GM12878 (cell line): ENCODE results near the gene C20orf202. TPM values are rescaled to one million over a fixed set of nuclear protein-coding genes. Genes with fewer than 3 reads are reported as not detected.

Experiments used
- ATAC-seq: fragments of 200-7000 bp; cut with Tn5 transposase; 3 replicates; pipeline ENCODE4 v1.9.1; 2020; ENCODE audit warnings: mild to moderate bottlenecking, moderate library complexity
- BruUV-seq: library from RNA; stranded (reverse); fragments of 400-500 nt; replicated peaks from 2 replicates; lab custom pipeline; 2021; lab: Mats Ljungman, UMichigan
- CTCF ChIA-PET: fragments of 300-600 bp; sonication (Branson Sonifier 250); formaldehyde crosslinking; extraction: SDS; loops from one replicate; lab custom pipeline; 2021; ENCODE audit warnings: inconsistent platforms; lab: Yijun Ruan, JAX
- POLR2A ChIA-PET: fragments of 350-600 bp; formaldehyde crosslinking; extraction: SDS; loops from one replicate; lab custom pipeline; 2021; ENCODE audit warnings: inconsistent platforms; lab: Charles Lee
- RAD21 ChIA-PET: fragments of 300-600 bp; sonication (Branson Sonifier 250); formaldehyde crosslinking; loops from one replicate; lab custom pipeline; 2023; ENCODE audit warnings: antibody characterized with exemption; ENCODE audit not compliant: unreplicated experiment; lab: Charles Lee
- SMC1A ChIA-PET: fragments of 300-600 bp; sonication (Branson Sonifier 250); formaldehyde crosslinking; loops from one replicate; lab custom pipeline; 2023; ENCODE audit not compliant: unreplicated experiment, uncharacterized antibody; lab: Charles Lee
- DNase-seq: peaks from one replicate; pipeline ENCODE4 v3.0.0-alpha.2; 2011; ENCODE audit warnings: low read depth, low spot score
- FAIRE-seq: peaks from 3 replicates; lab custom pipeline; 2011; peaks lifted over from hg19 to GRCh38; lab: Jason Lieb, UNC
- H2AFZ ChIP-seq: 2 replicates; pipeline ENCODE4 v1.6.0; 2011; ENCODE audit warnings: low read depth, low read length, control low read depth; ENCODE audit not compliant: control insufficient read depth
- H3K27ac ChIP-seq: 2 replicates; pipeline ENCODE4 v1.5.1; 2011; ENCODE audit warnings: control low read depth; ENCODE audit not compliant: control insufficient read depth, insufficient read depth
- H3K27me3 ChIP-seq, 2 experiments: replicated peaks in 1 of 2; 2 replicates each; pipeline versions ENCODE4 v1.6.0 to v1.6.1; 2011; ENCODE audit warnings: low read length in 1 of 2; ENCODE audit not compliant: control insufficient read depth in 2 of 2, insufficient read depth in 2 of 2
- H3K36me3 ChIP-seq, 2 experiments: 2 replicates each; pipeline ENCODE4 v1.5.1; 2011; ENCODE audit warnings: low read length in 1 of 2; ENCODE audit not compliant: control insufficient read depth in 2 of 2, insufficient read depth in 2 of 2
- H3K4me1 ChIP-seq: 2 replicates; pipeline ENCODE4 v1.6.1; 2011; ENCODE audit warnings: mild to moderate bottlenecking, low read length, moderate library complexity, mixed read lengths; ENCODE audit not compliant: control insufficient read depth, insufficient read depth
- H3K4me2 ChIP-seq: 2 replicates; pipeline ENCODE4 v1.6.0; 2011; ENCODE audit warnings: control low read depth; ENCODE audit not compliant: control insufficient read depth, insufficient read depth
- H3K4me3 ChIP-seq: fragments of 200-600 bp; sonication (generic); 2 replicates; pipeline ENCODE4 v1.5.1; 2016
- H3K79me2 ChIP-seq: 2 replicates; pipeline ENCODE4 v1.6.0; 2011; ENCODE audit warnings: low read length; ENCODE audit not compliant: control insufficient read depth, insufficient read depth
- H3K9ac ChIP-seq: 2 replicates; pipeline ENCODE4 v1.8.0; 2011; ENCODE audit warnings: low read length, control low read depth, mixed read lengths; ENCODE audit not compliant: control insufficient read depth, insufficient read depth
- H3K9me3 ChIP-seq: replicated peaks from 3 replicates; pipeline ENCODE4 v1.5.1; 2011; ENCODE audit warnings: mild to moderate bottlenecking, low read length; ENCODE audit not compliant: control insufficient read depth, insufficient read depth
- H4K20me1 ChIP-seq: 2 replicates; pipeline ENCODE4 v1.6.0; 2011; ENCODE audit not compliant: control insufficient read depth, insufficient read depth
- ATF7 ChIP-seq: fragments of 450-650 bp; IDR thresholded peaks from 2 replicates; pipeline ENCODE4 v1.6.1; 2016; ENCODE audit warnings: low read depth, mild to moderate bottlenecking
- BMI1 ChIP-seq: fragments of 450-650 bp; IDR thresholded peaks from 2 replicates; pipeline ENCODE4 v1.6.1; 2016; ENCODE audit warnings: mild to moderate bottlenecking, moderate library complexity, borderline replicate concordance
- EED ChIP-seq: sonication (generic); IDR thresholded peaks from 2 replicates; pipeline ENCODE4 v1.6.1; 2016; ENCODE audit warnings: antibody characterized with exemption, low read depth
- KDM1A ChIP-seq: fragments of 200-600 bp; sonication (generic); IDR thresholded peaks from 2 replicates; pipeline ENCODE4 v1.6.1; 2016; ENCODE audit warnings: borderline replicate concordance
- NR2F1 ChIP-seq: fragments of 450-650 bp; conservative IDR thresholded peaks from 2 replicates; pipeline ENCODE4 v1.6.1; 2017; ENCODE audit warnings: mild to moderate bottlenecking
- POLR2AphosphoS5 ChIP-seq: IDR thresholded peaks from 2 replicates; pipeline ENCODE4 v1.6.1; 2011; ENCODE audit warnings: mild to moderate bottlenecking, low read length, inconsistent platforms
- RUNX3 ChIP-seq: IDR thresholded peaks from 2 replicates; pipeline ENCODE4 v1.6.1; 2012; ENCODE audit warnings: low read length, inconsistent platforms
- SMAD5 ChIP-seq: IDR thresholded peaks from 2 replicates; pipeline ENCODE4 v1.6.1; 2016; ENCODE audit warnings: antibody characterized with exemption, low read depth
- SRF ChIP-seq, 2 experiments: IDR thresholded peaks; 2 replicates each; pipeline ENCODE4 v1.6.1; 2011; ENCODE audit warnings: low read depth in 2 of 2, low read length in 2 of 2, mild to moderate bottlenecking in 1 of 2, moderate library complexity in 1 of 2
- SUZ12 ChIP-seq: fragments of 200-600 bp; sonication (generic); IDR thresholded peaks from one replicate; pipeline ENCODE4 v1.6.1; 2018; ENCODE audit warnings: antibody characterized with exemption, mild to moderate bottlenecking; ENCODE audit not compliant: unreplicated experiment
- TCF12 ChIP-seq: IDR thresholded peaks from 2 replicates; pipeline ENCODE4 v1.6.1; 2011; ENCODE audit warnings: low read depth, mild to moderate bottlenecking, low read length
- WRNIP1 ChIP-seq: IDR thresholded peaks from 2 replicates; pipeline ENCODE4 v1.6.1; 2011; ENCODE audit warnings: low read depth, low read length, improper control_type of control experiment, borderline replicate concordance
- ZNF274 ChIP-seq: IDR thresholded peaks from one replicate; pipeline ENCODE4 v1.8.0; 2011; ENCODE audit not compliant: insufficient read length, insufficient read depth
- ZNF384 ChIP-seq: IDR thresholded peaks from 2 replicates; pipeline ENCODE4 v1.6.1; 2012; ENCODE audit warnings: low read depth, mild to moderate bottlenecking, low read length, improper control_type of control experiment, borderline replicate concordance
- ZZZ3 ChIP-seq: IDR thresholded peaks from 2 replicates; pipeline ENCODE4 v1.6.1; 2011; ENCODE audit warnings: low read depth; ENCODE audit not compliant: control insufficient read depth, insufficient read length
- WGBS: methylation state at CpG from one replicate; pipeline ENCODE4 v1.1.6; 2016; ENCODE audit warnings: low lambda C conversion rate; ENCODE audit not compliant: insufficient replicate concordance, insufficient coverage; ENCODE audit errors: missing lambda C conversion rate; 5-methylcytosine and 5-hydroxymethylcytosine counted together
- in situ Hi-C: fragments of 300-500 bp; cut with MboI; formaldehyde crosslinking; loops from 9 replicates; pipeline ENCODE4 v1.14.3; 2018; ENCODE audit warnings: mixed read lengths
- intact Hi-C: fragments of 100-400 bp; cut with micrococcal nuclease; formaldehyde crosslinking; loops from one replicate; pipeline ENCODE4 v1.14.2; 2022; ENCODE audit not compliant: unreplicated experiment
- polyA plus RNA-seq, 11 experiments: library from polyadenylated mRNA; depleted of rRNA in 4 of 11; unstranded in 6 of 11; stranded (reverse) in 5 of 11; fragments of >200 nt; fragmentation: Nextera tagmentation in 4 of 11; fragmentation: Illumina TruSeq in 1 of 11; extraction: Ambion mirVana in 4 of 11; extraction: Trizol in 1 of 11; gene quantifications; 1 replicate in 1 of 11; 2 replicates in 10 of 11; pipeline versions ENCODE4 v1.2.1 to v1.2.3, GENCODE V29; 2011 to 2016; ENCODE audit warnings: inconsistent platforms in 2 of 11, missing spikeins in 2 of 11, low read depth in 1 of 11
- total RNA-seq, 4 experiments: library from RNA; depleted of rRNA in 3 of 4; stranded (reverse); fragments of >200 nt in 3 of 4; fragmentation: Illumina TruSeq in 1 of 4; extraction: Trizol in 1 of 4; gene quantifications; 2 replicates each; pipeline versions ENCODE4 v1.2.1 to v1.2.3, GENCODE V29; 2013 to 2021
- TF ChIP-seq, protein P1 (sequence below): fragments of 150-350 bp; IDR thresholded peaks from 2 replicates; pipeline ENCODE4 v1.6.1; 2016; ENCODE audit warnings: low read depth, low read length

Gene C20orf202
- total and polyA plus RNA-seq, 10 of the 15 experiments (the other 5 are each of a cell fraction or from before 2014, with no cell fraction given) = 0.04 TPM; not detected in 8

DNA sequence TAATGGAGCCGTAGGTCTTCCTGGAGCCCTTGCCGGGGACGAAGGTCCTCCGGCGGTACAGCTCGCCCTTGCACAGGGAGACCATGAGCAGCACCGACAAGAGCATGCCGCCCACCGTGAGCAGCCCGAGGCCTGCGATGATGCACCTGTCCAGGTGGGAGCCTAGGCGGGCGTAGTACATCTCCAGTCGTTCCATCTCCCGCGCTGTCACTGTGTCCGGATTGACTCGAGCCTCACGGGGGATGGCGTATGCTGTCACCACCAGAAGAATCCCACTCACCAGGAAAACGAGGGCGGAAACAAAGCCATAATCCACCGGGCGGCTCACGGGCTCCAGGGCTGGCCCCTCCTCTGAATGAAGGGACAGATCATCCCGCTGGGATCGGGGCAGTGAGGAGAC is 22.3 kb upstream of the C20orf202 start:
- H3K27ac ChIP-seq = no peak overlapping the region
- H3K79me2 ChIP-seq = no peaks in the 10 kb centered on the region
- intact Hi-C loops = no loop called here
- TF ChIP-seq TCF12 (no peak), ZNF384 (no peak), ATF7 (no peak), BMI1 (no peak), SUZ12 (no peak), KDM1A (no peak), SRF (IDR thresholded peaks at IDR 0.05; ENCODE audit: low read depth in 2 of 2, low read length in 2 of 2) (no peak), NR2F1 (no peak), WRNIP1 (no peak)
- in situ Hi-C loops = no loop called here
- no peak overlapping the region for H3K9ac ChIP-seq
- SMC1A ChIA-PET = no interaction called here
- DNase-seq = no peak
- no peak overlapping the region for H2AFZ ChIP-seq
- no peaks in the 10 kb centered on the region for H3K4me1 ChIP-seq
- POLR2A ChIA-PET = no interaction called here
- BruUV-seq = no TSS peak
- H3K36me3 ChIP-seq = no peaks in the 10 kb centered on the region; a peak in 1 of 4 replicates
- H3K4me3 ChIP-seq = no peak overlapping the region
- no peak for ATAC-seq
- H3K4me2 ChIP-seq = no peak overlapping the region
- FAIRE-seq = no peak
- H3K9me3 ChIP-seq = no peaks in the 10 kb centered on the region
- peaks cover 0 to 2% of the 10 kb centered on the region in 2 experiments; a peak in 2 of 4 replicates for H3K27me3 ChIP-seq
- 94% methylated on average over 27 of the region's 27 CpGs for WGBS
- RAD21 ChIA-PET = no interaction called here
- no peaks in the 10 kb centered on the region for H4K20me1 ChIP-seq
- CTCF ChIA-PET = no interaction called here

DNA sequence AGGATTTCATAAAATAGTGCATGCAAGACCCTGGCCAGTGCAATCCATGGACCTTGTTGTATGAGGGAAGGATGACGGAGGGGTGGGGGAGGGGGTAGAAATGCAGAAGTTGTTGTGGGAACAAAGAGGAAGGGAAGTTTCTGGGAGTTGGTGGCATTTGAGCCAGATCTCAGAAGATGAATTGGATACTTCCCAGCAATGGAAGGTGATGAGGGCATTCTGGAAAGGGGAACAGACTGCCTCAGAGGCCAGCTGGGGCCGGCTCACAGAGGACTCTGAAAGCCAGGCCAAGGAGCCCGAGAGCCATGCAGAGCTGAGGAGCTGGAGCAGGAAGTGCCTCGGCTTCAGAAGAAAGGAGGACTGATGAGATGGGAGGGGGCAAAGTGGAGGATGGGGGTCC is 21.1 kb upstream of the C20orf202 start:
- BruUV-seq = no TSS peak
- H3K4me1 ChIP-seq = no peaks in the 10 kb centered on the region
- H3K9ac ChIP-seq = no peak overlapping the region
- H3K79me2 ChIP-seq = no peaks in the 10 kb centered on the region
- CTCF ChIA-PET = no interaction called here
- TF ChIP-seq ZZZ3 = no peak
- no peak for TF ChIP-seq RUNX3
- no peak for TF ChIP-seq SMAD5
- no peak for TF ChIP-seq EED
- TF ChIP-seq, protein P1, sequence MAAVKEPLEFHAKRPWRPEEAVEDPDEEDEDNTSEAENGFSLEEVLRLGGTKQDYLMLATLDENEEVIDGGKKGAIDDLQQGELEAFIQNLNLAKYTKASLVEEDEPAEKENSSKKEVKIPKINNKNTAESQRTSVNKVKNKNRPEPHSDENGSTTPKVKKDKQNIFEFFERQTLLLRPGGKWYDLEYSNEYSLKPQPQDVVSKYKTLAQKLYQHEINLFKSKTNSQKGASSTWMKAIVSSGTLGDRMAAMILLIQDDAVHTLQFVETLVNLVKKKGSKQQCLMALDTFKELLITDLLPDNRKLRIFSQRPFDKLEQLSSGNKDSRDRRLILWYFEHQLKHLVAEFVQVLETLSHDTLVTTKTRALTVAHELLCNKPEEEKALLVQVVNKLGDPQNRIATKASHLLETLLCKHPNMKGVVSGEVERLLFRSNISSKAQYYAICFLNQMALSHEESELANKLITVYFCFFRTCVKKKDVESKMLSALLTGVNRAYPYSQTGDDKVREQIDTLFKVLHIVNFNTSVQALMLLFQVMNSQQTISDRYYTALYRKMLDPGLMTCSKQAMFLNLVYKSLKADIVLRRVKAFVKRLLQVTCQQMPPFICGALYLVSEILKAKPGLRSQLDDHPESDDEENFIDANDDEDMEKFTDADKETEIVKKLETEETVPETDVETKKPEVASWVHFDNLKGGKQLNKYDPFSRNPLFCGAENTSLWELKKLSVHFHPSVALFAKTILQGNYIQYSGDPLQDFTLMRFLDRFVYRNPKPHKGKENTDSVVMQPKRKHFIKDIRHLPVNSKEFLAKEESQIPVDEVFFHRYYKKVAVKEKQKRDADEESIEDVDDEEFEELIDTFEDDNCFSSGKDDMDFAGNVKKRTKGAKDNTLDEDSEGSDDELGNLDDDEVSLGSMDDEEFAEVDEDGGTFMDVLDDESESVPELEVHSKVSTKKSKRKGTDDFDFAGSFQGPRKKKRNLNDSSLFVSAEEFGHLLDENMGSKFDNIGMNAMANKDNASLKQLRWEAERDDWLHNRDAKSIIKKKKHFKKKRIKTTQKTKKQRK = no peak
- no peak for TF ChIP-seq POLR2AphosphoS5
- TF ChIP-seq ZNF274 = no peak
- H3K9me3 ChIP-seq = no peaks in the 10 kb centered on the region
- no peak overlapping the region for H2AFZ ChIP-seq
- FAIRE-seq (no peak), ATAC-seq (no peak), DNase-seq (no peak)
- H3K4me2 ChIP-seq = no peak overlapping the region
- no peak overlapping the region for H3K4me3 ChIP-seq
- POLR2A ChIA-PET = no interaction called here
- 74% methylated on average over 4 of the region's 4 CpGs for WGBS
- H4K20me1 ChIP-seq = no peaks in the 10 kb centered on the region
- in situ Hi-C loops = no loop called here
- intact Hi-C loops = no loop called here
- no peaks in the 10 kb centered on the region for H3K36me3 ChIP-seq
- H3K27me3 ChIP-seq = peaks cover 2 to 4% of the 10 kb centered on the region in 2 experiments; a peak in 3 of 4 replicates
- SMC1A ChIA-PET = no interaction called here
- no peak overlapping the region for H3K27ac ChIP-seq
- RAD21 ChIA-PET = no interaction called here
